AG09319 (cell line): ENCODE measurements around the gene DMBX1.

Source experiments
- DNase-seq: peaks from one replicate; pipeline ENCODE4 v3.0.0-alpha.2; 2010; ENCODE audit warnings: low read depth; ENCODE audit errors: extremely low read depth
- CTCF ChIP-seq: IDR thresholded peaks from 2 replicates; pipeline ENCODE4 v1.5.1; 2011; ENCODE audit warnings: low read depth, mild to moderate bottlenecking, inconsistent platforms, low read length, moderate library complexity

Gene DMBX1

GRCh38 chr1:46508757-46509156, 19.1 kb downstream of the DMBX1 start:
- DNase-seq: no peak
- TF ChIP-seq CTCF: no peak

GRCh38 chr1:46510341-46510997, 20.8 kb downstream of the DMBX1 start:
- no peak for TF ChIP-seq CTCF
- DNase-seq: no peak

- no peak for DNase-seq
- no peak for TF ChIP-seq CTCF
These were observed 21.3 kb downstream of the DMBX1 start for GRCh38 chr1:46510998-46511365.

GRCh38 chr1:46512135-46512791, 22.6 kb downstream of the DMBX1 start:
- TF ChIP-seq CTCF: no peak
- no peak for DNase-seq

GRCh38 chr1:46512792-46513190, 23.2 kb downstream of the DMBX1 start:
- DNase-seq: no peak

GRCh38 chr1:46513536-46513935, 23.9 kb downstream of the DMBX1 start:
- DNase-seq: no peak
- no peak for TF ChIP-seq CTCF

More at GRCh38 chr1:46512792-46513190, 23.2 kb downstream of the DMBX1 start:
- no peak for TF ChIP-seq CTCF

- DNase-seq: no peak
- no peak for TF ChIP-seq CTCF
These were observed 25.9 kb downstream of the DMBX1 start for GRCh38 chr1:46515576-46515975.
